ENCODE results near the gene SPDYE4. TPM values are rescaled to one million over a fixed set of nuclear protein-coding genes. Genes with fewer than 3 reads are reported as not detected.

Gene SPDYE4
- total RNA-seq, 1 donor from 2014 or later: not detected

DNA sequence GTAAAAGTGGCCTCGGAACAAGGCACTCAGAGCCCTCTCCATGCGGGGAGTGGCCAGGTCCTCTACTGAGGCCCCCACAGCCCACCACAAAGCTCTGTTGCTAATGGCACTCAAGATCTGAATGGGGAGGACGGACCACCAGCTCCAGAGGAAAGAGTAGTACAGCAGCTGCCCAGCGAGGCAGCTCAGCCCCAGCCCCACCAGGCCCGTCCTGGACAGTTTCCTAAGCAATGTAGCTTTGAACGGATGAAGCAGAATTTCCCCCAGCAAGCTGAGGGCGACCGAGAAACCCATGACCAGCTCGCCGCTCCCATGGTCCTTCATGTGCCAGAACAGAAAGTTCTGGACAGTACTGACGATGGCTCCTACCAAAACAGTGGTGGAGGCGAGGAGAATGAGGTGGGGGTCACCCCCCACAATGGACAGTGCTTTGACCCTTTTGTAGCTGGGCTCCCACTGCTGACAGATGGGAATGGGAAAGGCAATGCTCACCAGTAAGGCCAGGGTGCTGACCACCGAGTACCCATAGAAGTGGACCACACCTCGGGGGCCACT lies 39.4 kb upstream of the SPDYE4 start:
- Histone ChIP-seq H3K36me3 (ENCODE audit: control insufficient read depth, insufficient read depth, low read length) (no peaks in the 10 kb centered on the region), H3K27me3 (ENCODE audit: control insufficient read depth, insufficient read depth, low read length) (peaks cover 15% of the 10 kb centered on the region), H3K4me3 (ENCODE audit: low read depth, low read length) (no peak overlapping the region)
- TF ChIP-seq, protein P1, sequence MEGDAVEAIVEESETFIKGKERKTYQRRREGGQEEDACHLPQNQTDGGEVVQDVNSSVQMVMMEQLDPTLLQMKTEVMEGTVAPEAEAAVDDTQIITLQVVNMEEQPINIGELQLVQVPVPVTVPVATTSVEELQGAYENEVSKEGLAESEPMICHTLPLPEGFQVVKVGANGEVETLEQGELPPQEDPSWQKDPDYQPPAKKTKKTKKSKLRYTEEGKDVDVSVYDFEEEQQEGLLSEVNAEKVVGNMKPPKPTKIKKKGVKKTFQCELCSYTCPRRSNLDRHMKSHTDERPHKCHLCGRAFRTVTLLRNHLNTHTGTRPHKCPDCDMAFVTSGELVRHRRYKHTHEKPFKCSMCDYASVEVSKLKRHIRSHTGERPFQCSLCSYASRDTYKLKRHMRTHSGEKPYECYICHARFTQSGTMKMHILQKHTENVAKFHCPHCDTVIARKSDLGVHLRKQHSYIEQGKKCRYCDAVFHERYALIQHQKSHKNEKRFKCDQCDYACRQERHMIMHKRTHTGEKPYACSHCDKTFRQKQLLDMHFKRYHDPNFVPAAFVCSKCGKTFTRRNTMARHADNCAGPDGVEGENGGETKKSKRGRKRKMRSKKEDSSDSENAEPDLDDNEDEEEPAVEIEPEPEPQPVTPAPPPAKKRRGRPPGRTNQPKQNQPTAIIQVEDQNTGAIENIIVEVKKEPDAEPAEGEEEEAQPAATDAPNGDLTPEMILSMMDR (IDR thresholded peaks at IDR 0.05; ENCODE audit: insufficient read depth, low read length, poor library complexity, severe bottlenecking): no peak
- no peak for DNase-seq (ENCODE audit: low read depth)

DNA sequence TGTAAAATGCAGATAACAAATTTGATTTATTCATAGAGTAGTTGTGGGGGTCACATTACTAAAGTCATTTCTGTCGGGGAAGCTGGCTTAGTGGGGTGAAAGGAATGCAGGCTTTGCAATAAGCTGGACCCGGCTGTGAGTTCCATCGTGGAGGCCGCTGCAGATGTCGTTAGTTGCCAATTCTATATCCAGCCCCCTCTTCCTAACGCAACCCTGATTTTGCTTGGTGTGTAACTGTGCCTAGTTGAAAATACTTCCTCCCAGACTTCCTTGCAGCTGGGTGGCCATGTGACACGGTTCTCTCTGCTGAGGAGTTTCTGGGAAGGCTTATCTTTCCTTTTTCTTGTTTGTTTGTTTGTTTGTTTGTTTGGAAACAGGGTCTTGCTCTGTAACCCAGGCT lies 36.3 kb upstream of the SPDYE4 start:
- DNase-seq (ENCODE audit: low read depth): no peak
- no peak overlapping the region for H3K4me3 ChIP-seq (ENCODE audit: low read depth, low read length)
- no peaks in the 10 kb centered on the region for H3K36me3 ChIP-seq (ENCODE audit: control insufficient read depth, insufficient read depth, low read length)
- H3K27me3 ChIP-seq (ENCODE audit: control insufficient read depth, insufficient read depth, low read length): peaks cover 11% of the 10 kb centered on the region
- TF ChIP-seq, protein P1 (IDR thresholded peaks at IDR 0.05; ENCODE audit: insufficient read depth, low read length, poor library complexity, severe bottlenecking): no peak

DNA sequence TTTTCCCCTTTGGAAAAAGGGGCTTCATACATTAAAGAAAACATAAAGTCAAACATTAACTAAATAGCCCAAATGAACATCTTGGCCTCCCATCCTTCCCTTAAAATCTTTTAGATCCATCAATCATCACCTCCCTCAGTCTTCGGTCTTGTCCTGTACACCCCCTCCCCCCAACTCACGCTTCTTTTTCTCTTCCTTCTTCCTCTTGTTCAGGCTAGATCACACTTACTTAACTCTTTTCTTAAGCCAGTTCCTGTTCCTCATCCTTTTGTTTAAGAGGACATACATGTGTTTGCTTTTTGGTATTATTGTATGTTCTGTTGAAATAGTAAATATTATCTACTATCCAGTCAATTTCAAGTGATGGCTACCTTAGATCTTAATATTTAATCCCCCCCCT lies 35.3 kb upstream of the SPDYE4 start:
- Histone ChIP-seq H3K4me3 (ENCODE audit: low read depth, low read length) (no peak overlapping the region), H3K36me3 (ENCODE audit: control insufficient read depth, insufficient read depth, low read length) (no peaks in the 10 kb centered on the region), H3K27me3 (ENCODE audit: control insufficient read depth, insufficient read depth, low read length) (peaks cover 4% of the 10 kb centered on the region)
- TF ChIP-seq, protein P1 (IDR thresholded peaks at IDR 0.05; ENCODE audit: insufficient read depth, low read length, poor library complexity, severe bottlenecking): no peak
- no peak for DNase-seq (ENCODE audit: low read depth)

DNA sequence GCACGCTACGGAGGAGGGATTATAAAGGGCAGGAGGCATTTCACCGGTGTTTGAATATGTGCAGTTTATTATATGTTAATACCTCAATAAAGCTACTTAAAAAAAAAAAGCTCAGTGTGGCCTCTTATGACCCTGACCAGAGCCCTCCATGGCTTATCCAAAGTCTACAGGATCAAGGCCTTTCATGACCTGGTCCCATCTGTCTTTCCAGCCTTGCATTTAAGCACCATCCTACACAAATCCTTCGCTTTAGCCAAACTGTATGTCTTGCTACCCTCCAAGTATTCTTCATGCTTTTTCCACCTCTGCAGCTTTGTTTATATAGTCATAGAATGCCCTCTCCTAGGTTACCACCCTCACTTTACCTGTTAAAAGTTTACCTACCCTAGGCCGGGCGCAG lies 34.3 kb upstream of the SPDYE4 start:
- H3K4me3 ChIP-seq (ENCODE audit: low read depth, low read length): no peak overlapping the region
- peaks cover 2% of the 10 kb centered on the region for H3K27me3 ChIP-seq (ENCODE audit: control insufficient read depth, insufficient read depth, low read length)
- no peaks in the 10 kb centered on the region for H3K36me3 ChIP-seq (ENCODE audit: control insufficient read depth, insufficient read depth, low read length)
- no peak for DNase-seq (ENCODE audit: low read depth)
- TF ChIP-seq, protein P1 (IDR thresholded peaks at IDR 0.05; ENCODE audit: insufficient read depth, low read length, poor library complexity, severe bottlenecking): no peak

DNA sequence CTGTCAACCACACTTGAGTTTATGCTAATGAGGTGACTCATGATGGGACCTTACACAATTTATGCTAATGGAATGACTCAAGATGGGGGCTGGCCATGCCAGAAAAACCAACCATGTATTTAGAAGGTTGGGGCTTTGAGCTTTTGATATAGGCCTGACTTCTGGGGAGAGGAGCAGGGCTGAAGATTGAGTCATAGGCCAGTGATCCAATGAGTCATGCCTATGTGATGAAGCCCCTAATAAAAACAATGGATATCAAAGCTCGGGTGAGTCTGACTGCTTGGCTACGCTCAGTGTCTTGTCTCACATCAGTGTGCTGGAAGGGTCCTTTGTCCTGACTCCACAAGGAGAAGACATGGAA lies 33.5 kb upstream of the SPDYE4 start:
- DNase-seq (ENCODE audit: low read depth): peak; percentile 25
- no peak overlapping the region for H3K4me3 ChIP-seq (ENCODE audit: low read depth, low read length)
- TF ChIP-seq, protein P1 (IDR thresholded peaks at IDR 0.05; ENCODE audit: insufficient read depth, low read length, poor library complexity, severe bottlenecking): no peak
- no peaks in the 10 kb centered on the region for H3K27me3 ChIP-seq (ENCODE audit: control insufficient read depth, insufficient read depth, low read length)
- no peaks in the 10 kb centered on the region for H3K36me3 ChIP-seq (ENCODE audit: control insufficient read depth, insufficient read depth, low read length)

DNA sequence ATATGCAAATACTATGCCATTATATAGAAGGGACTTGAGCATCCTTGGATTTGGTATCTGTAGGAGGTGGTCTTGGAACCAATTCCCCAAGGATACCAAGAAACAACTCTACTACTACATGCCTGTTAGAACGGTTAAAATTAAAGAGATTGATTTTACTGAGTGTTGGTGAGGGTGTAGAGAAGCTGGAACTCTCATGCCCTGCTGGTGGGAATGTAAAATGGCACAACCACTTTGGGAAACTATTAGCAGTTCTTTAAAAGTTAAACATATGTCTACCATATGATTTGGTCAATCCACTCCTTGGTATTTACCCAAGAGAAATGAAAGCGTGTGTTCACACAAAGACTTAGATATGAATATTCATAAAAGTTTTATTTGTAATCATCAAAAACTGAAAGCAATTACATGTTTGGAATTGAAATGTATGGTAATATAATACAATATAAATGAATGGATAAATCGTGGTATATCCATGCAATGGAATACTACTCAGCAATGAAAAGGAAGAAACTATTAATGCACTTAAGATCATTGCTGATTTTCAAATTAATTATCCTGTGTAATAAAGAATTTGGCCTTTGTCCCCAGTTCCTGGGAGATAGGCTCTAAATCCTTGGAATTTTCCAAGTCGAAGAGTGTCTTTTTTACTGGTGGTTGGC lies 33.0 kb upstream of the SPDYE4 start:
- DNase-seq (ENCODE audit: low read depth): no peak
- H3K4me3 ChIP-seq (ENCODE audit: low read depth, low read length): no peak overlapping the region
- TF ChIP-seq, protein P1 (IDR thresholded peaks at IDR 0.05; ENCODE audit: insufficient read depth, low read length, poor library complexity, severe bottlenecking): no peak
- H3K27me3 ChIP-seq (ENCODE audit: control insufficient read depth, insufficient read depth, low read length): no peaks in the 10 kb centered on the region
- no peaks in the 10 kb centered on the region for H3K36me3 ChIP-seq (ENCODE audit: control insufficient read depth, insufficient read depth, low read length)
